Measurements from ENCODE around the gene PTAFR.

The PTAFR gene

GRCh38 chr1:28175955-28176485, 470 bp downstream of the PTAFR start:
- no peak for DNase-seq

GRCh38 chr1:28173980-28174297, 2.6 kb downstream of the PTAFR start:
- DNase-seq = no peak

- no peak for DNase-seq
These were observed 3.1 kb downstream of the PTAFR start for GRCh38 chr1:28173151-28173979.

- no peak for DNase-seq
These were observed 3.8 kb downstream of the PTAFR start for GRCh38 chr1:28172713-28173150.

- no peak for DNase-seq
These were observed 5.2 kb downstream of the PTAFR start for GRCh38 chr1:28171246-28171645.

GRCh38 chr1:28170001-28170596, 6.4 kb downstream of the PTAFR start:
- DNase-seq = no peak

- no peak for DNase-seq
These were observed 12.9 kb downstream of the PTAFR start for GRCh38 chr1:28163496-28164161.

- DNase-seq = no peak
These were observed 14.3 kb downstream of the PTAFR start for GRCh38 chr1:28162151-28162550.

- DNase-seq = no peak
These were observed 14.7 kb downstream of the PTAFR start for GRCh38 chr1:28161751-28162150.

- DNase-seq = no peak
These were observed 15.7 kb downstream of the PTAFR start for GRCh38 chr1:28160782-28161266.

- DNase-seq = no peak
These were observed 16.8 kb downstream of the PTAFR start for GRCh38 chr1:28159680-28160079.

- DNase-seq = no peak
These were observed 17.2 kb downstream of the PTAFR start for GRCh38 chr1:28159243-28159642.

- no peak for DNase-seq
These were observed 18.6 kb downstream of the PTAFR start for GRCh38 chr1:28157894-28158293.

GRCh38 chr1:28156821-28157220, 19.7 kb downstream of the PTAFR start:
- DNase-seq = no peak

GRCh38 chr1:28155628-28156027, 20.9 kb downstream of the PTAFR start:
- no peak for DNase-seq

GRCh38 chr1:28154078-28154594, 22.4 kb downstream of the PTAFR start:
- no peak for DNase-seq

GRCh38 chr1:28150125-28150780, 26.2 kb downstream of the PTAFR start:
- DNase-seq = no peak

- no peak for DNase-seq
These were observed 27.7 kb downstream of the PTAFR start for GRCh38 chr1:28148880-28149195.

GRCh38 chr1:28147264-28148094, 29.0 kb downstream of the PTAFR start:
- no peak for DNase-seq

GRCh38 chr1:28145728-28146127, 30.8 kb downstream of the PTAFR start:
- DNase-seq = no peak

- DNase-seq = no peak
These were observed 32.0 kb downstream of the PTAFR start for GRCh38 chr1:28144203-28145135.

Data from activated CD4-positive, CD25-positive, alpha-beta regulatory T cell (primary cell).